Raji (cell line): ENCODE measurements around the gene SEPTIN6.
A peak's percentile ranks its signal among the peaks of the same experiment; 100 is the strongest.

ENCODE experiments used
- POLR2A ChIP-seq: IDR thresholded peaks from 2 replicates; pipeline ENCODE4 v1.6.1; 2011; ENCODE audit warnings: low read depth, low read length, control low read depth; ENCODE audit not compliant: insufficient read depth

SEPTIN6 gene

GRCh38 chrX:119696251-119696890 lies 3.4 kb upstream of the SEPTIN6 start:
- TF ChIP-seq POLR2A = no peak

- 0 out of 2 replicates have a peak, but pooled peaks have one; percentile 10 for TF ChIP-seq POLR2A
These were observed 2.6 kb upstream of the SEPTIN6 start for GRCh38 chrX:119695535-119696050.

GRCh38 chrX:119694601-119695534 lies 1.9 kb upstream of the SEPTIN6 start:
- TF ChIP-seq POLR2A = 0 out of 2 replicates have a peak, but pooled peaks have one; percentile 11

GRCh38 chrX:119693996-119694451 lies 1.1 kb upstream of the SEPTIN6 start:
- no peak for TF ChIP-seq POLR2A

- TF ChIP-seq POLR2A = peak; percentile 48; the same call in 1 of the 2 replicates
These were observed 553 bp downstream of the SEPTIN6 start for GRCh38 chrX:119692191-119693039.

- TF ChIP-seq POLR2A = peak; percentile 46; the same call in 1 of the 2 replicates
These were observed 1.8 kb downstream of the SEPTIN6 start for GRCh38 chrX:119690921-119691716.

- no peak for TF ChIP-seq POLR2A
These were observed 4.1 kb downstream of the SEPTIN6 start for GRCh38 chrX:119688911-119689321.

- no peak for TF ChIP-seq POLR2A
These were observed 5.1 kb downstream of the SEPTIN6 start for GRCh38 chrX:119687661-119688413.

- no peak for TF ChIP-seq POLR2A
These were observed 6.8 kb downstream of the SEPTIN6 start for GRCh38 chrX:119686087-119686691.

- no peak for TF ChIP-seq POLR2A
These were observed 7.5 kb downstream of the SEPTIN6 start for GRCh38 chrX:119685225-119686066.

GRCh38 chrX:119684916-119685224 lies 8.1 kb downstream of the SEPTIN6 start:
- TF ChIP-seq POLR2A = no peak
